SK-N-DZ (cell line): Measurements from ENCODE around the gene KRTAP12-3.
"Not testable (repeated sequence)": the region's sequence is repeated elsewhere in the genome, so short reads cannot be mapped to it uniquely, and the experiment has no call there.

ENCODE experiments used
- DNase-seq: peaks from one replicate; pipeline ENCODE4 v3.0.0-alpha.2; 2015; ENCODE audit warnings: low spot score

The KRTAP12-3 gene

DNA sequence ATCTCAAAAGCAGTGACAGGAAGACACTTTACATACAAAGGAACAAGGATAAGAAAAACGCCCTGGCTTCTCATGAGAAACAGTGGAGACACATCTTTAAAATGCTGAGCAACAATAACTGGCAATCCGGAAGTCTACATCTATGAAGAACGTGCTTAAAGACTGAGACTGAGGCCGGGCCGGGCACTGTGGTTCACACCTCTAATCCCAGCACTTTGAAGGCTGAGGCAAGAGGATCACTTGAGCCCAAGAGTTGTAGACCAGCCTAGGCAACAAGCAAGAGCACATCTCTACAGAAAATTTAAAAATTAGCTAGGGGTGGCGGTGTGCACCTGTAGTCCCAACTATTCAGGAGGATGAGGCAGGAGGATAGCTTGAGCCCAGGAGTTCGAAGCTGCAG is 26.3 kb downstream of the KRTAP12-3 start:
- no peak for DNase-seq

DNA sequence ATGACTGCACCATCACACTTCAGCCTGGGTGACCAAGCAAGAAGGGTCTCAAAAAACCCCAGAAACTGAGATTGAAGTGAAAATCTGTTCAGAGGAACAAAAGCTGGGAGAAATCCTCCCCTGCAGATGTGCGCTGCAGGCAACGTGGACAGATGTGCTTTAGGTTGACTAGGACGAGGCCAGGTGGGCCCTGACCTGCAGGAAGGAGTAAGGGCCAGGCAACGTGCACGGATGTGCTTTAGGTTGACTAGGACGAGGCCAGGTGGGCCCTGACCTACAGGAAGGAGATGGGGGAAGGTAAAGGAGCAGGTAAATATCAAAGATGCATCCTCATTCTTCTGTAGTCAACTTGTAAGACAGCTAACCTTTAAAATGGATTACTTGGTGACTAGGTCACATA is 26.8 kb downstream of the KRTAP12-3 start:
- DNase-seq = no peak

DNA sequence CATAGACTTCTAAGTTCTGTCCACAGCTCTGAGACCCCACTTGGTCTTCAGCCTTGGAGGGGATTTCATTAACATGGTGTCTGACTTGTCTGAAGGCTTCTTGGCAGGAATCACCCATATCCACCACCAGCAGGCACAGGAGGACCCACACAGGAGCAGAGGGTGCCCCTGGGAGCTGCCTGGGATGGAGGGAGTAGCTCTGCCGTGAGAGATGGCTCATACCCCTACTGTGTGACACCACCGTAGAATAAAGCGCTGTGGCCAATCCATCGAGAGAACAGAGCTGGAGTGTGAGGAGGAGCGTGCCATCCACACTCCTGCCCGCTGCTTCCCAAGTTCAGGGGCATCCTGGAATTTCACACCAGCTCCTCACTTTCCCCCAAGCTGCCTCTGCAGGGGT is 27.3 kb downstream of the KRTAP12-3 start:
- not testable (repeated sequence) for DNase-seq

DNA sequence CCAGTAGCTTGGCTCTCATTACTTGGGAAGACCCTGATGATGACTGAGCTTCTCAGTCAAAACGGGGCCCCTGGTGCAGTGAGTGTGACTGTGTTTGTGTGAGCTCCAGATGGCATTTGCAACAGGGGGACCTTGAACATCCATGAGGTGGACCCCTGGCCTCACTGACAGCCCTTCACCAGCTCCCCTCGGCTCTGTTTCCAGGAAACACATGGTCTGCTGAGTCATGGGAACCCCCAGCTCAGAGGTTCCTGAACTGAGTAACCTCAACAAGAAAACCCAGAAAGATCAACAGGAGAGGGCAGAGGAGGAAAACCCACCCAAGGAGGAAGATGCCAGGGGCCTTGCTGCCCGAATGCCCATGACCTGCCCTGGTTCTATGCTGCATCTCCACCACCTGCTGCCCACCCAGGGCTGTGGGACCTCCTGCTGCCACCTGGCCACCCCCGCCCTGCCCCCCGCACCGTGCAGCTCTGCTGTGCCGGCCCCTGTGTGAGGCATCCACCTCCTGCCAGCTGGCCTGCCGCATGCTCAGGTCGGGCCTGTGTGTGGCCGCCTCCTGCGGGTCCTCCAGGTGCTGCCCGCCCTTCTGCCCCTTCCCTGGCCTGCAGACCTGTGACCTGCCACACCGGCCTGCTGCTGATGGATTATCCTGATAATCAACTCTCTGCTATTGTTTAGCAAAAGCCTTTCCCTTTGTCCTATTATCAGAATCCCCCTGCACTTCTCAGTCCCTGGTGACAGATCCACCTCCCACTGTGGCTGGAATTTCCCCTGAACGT is 28.5 kb downstream of the KRTAP12-3 start:
- DNase-seq = no peak

DNA sequence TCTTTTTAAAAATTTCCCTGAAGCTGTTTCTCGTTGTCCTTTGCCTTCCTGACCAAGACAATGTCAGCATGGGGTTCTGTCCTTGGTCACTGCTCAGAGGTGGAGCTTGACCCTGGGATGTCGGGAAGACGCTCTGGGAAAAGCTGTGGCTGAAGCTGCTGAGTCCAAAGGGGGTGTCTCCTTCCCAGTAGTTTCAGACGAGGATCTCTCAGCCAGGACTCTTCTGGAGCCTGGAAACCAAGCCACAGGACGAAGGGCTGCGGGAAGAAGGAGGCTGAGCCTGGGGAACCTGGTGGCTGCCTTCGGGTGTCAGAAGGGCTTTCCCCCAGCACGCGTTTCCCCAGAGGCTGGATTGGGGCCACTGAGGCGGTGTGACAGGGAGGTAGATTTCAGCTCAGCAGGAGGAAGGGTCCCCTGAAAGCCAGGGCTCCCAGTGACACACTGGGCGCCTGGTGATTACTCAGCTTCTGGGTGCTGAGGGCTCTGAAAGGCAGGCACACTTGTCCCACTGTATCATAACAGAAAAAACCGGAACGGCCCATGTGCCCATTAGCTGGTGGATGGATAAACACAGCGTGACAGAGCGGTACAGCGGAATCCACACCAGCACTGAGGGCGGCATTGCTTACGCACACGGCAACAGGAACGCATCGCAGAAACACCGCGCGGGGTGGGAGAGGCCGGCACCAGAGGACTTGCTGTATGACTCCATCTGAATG is 29.3 kb downstream of the KRTAP12-3 start:
- DNase-seq = no peak

DNA sequence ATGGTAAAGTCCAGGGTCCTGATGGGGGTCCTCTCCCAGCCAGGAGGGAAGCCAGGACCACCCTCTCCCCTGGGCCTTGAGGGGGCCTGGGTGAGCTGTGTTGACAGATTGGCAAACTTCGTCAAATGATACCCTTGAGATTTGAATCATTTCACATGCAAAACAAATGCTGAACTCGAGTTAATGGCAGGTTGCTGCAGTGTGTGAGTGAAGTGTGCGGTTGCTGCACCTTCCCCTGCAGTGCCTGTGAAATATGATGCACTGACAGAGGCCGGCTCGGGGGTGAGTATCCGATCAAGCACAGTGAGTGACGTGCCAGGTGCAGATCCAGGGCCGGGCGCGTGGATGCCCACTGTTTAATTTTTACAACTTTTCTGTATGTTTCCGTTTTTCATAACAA is 29.9 kb downstream of the KRTAP12-3 start:
- DNase-seq = no peak

DNA sequence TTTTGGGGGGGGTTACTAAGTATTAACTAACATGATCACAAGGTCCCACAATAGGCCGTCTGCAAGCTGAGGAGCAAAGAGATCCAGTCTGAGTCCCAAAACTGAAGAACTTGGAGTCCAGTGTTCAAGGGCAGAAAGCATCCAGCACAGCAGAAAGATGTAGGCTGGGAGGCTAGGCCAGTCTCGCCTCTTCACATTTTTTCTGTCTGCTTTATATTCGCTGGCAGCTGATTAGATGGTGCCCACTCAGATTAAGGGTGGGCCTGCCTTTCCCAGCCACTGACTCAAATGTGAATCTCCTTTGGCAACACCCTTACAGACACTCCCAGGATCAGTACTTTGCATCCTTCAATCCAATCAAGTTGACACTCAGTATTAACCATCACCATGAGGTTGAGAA is 32.0 kb downstream of the KRTAP12-3 start:
- DNase-seq = not testable (repeated sequence)

DNA sequence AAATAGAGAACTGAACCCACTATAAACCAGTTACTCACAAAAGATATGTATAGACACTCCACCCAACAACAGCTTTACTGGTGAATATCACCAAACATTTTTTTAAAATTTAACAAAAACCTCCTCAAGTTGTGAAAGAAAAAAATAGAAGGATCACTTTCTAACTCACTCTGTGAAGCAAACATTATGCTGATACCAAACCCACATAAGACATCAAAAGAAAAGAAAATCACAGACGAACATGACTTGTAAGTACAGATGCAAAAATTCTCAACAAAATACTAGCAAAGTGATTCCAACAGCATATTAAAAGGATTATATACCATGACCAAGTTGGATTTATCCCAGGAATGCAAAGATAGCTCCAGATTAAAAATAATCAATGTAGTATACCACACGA is 34.0 kb downstream of the KRTAP12-3 start:
- no peak for DNase-seq

DNA sequence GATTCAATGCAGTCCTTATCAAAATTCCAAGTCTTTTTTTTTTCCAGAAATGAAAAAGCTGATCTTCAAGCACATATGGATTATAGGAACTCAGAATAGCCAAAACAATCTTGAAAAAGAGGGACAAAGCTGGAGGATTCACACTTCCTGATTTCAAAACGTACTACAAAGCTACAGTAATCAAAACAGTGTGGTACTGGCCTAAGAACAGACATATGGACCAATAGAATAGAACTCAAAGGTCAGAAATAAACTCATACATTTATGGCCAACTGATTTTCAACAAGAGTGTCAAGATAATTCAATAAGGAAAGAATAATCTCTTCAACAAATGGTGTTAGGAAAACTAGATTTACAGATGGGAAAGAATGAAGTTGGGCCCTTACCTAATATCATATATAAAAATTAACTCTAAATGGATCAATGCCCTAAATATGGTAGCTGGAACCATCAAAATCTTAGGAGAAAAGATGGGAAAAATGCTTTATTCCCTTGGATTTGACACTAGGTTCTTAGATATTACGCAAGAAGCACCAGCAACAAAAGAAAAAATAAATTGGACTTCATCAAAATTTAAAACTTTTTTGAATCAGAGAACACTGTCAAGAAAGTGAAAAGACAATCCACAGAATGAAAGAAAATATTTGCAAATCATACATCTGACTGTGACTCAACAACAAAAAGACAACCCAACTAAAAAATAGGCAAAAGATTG is 35.2 kb downstream of the KRTAP12-3 start:
- DNase-seq = no peak

DNA sequence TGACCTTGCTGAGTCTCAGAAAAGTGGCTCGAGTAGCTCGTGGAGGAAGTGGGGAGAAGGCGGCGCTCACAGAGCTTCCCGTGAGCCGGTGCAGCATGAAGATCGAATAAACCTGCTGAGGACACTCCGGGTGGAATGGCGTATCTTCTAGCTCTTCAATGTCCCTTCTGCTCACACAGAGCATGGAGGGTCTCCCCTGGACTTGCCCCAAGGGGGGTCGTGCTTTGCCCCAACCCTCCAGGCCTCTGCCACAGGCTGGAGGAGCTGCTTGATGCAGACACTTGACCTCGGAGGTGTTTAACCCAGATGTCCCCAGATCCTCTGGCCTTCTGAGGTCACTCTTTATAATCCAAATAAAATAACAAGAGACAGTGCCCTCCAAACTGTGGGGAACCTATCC is 37.0 kb downstream of the KRTAP12-3 start:
- no peak for DNase-seq

DNA sequence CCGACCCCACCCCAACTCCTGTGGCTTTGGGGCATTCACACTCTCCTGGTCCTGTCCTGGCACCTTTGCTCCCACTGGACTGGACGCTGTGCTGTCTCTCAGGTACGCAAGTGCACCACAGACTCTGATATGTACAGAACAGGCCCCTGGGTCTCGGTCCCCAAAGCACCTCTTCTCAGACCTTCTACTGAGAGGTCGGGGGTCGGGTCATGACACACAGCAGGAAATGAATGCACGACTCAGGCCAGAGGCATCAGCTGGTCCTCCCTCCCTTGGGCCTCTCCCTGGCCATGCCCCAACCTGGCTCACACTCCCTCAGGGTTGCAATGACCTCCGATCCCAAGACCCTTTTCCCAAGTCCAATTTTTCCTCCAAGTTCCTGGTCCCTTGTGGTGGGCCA is 37.5 kb downstream of the KRTAP12-3 start:
- DNase-seq = no peak

DNA sequence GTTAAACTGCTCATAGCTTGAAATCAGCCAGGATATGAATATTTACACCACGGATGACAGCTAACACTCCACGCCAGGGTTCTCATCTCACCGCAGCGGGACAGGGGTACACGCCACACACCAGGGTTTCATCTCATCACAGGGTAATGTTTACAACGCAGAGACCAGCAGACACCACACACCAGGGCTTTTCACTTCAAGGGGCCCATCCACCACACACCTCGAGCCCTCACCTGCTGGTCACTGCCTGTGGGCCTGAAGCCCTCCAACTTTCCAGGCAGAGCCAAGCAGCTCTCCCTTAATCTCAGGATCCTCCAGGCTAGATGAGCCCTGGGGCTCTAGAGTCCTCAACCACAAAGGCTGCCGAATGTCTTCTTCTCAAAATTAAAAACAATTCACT is 37.9 kb downstream of the KRTAP12-3 start:
- DNase-seq = no peak

DNA sequence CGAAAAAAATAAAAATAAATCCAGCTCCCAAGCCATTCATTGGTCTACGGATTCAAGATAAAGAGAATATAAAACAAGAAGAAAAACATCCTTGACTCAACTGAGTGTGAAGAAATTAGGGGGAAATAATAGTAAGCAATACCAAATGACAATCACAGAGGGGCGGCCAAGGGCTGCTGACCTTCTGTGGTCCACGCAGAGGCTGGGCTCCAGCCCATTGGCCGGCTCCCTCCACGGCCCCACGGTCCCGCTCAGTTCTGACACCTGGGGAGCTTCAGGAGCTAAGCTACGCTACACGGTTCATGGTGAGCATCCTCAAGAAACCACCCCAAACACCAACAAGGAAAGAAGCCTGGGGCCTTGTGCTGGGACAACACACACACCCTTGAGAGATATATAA is 38.8 kb downstream of the KRTAP12-3 start:
- DNase-seq = no peak

DNA sequence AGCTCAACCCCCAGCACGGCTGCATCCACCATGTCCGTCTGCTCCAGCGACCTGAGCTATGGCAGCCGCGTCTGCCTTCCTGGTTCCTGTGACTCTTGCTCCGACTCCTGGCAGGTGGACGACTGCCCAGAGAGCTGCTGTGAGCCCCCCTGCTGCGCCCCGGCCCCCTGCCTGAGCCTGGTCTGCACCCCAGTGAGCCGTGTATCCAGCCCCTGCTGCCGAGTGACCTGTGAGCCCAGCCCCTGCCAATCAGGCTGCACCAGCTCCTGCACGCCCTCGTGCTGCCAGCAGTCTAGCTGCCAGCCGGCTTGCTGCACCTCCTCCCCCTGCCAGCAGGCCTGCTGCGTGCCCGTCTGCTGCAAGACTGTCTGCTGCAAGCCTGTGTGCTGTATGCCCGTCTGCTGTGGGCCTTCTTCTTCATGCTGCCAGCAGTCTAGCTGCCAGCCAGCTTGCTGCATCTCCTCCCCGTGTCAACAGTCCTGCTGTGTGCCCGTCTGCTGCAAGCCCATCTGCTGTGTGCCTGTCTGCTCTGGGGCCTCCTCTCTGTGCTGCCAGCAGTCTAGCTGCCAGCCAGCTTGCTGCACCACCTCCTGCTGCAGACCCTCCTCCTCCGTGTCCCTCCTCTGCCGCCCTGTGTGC is 39.6 kb downstream of the KRTAP12-3 start, which contains the start of gene KRTAP10-12:
Gene KRTAP10-12 (plus strand): TSS at position 1 of the 639 bp plus-strand sequence. CDS start 30 bp downstream, at position 31.
- not testable (repeated sequence) for DNase-seq

DNA sequence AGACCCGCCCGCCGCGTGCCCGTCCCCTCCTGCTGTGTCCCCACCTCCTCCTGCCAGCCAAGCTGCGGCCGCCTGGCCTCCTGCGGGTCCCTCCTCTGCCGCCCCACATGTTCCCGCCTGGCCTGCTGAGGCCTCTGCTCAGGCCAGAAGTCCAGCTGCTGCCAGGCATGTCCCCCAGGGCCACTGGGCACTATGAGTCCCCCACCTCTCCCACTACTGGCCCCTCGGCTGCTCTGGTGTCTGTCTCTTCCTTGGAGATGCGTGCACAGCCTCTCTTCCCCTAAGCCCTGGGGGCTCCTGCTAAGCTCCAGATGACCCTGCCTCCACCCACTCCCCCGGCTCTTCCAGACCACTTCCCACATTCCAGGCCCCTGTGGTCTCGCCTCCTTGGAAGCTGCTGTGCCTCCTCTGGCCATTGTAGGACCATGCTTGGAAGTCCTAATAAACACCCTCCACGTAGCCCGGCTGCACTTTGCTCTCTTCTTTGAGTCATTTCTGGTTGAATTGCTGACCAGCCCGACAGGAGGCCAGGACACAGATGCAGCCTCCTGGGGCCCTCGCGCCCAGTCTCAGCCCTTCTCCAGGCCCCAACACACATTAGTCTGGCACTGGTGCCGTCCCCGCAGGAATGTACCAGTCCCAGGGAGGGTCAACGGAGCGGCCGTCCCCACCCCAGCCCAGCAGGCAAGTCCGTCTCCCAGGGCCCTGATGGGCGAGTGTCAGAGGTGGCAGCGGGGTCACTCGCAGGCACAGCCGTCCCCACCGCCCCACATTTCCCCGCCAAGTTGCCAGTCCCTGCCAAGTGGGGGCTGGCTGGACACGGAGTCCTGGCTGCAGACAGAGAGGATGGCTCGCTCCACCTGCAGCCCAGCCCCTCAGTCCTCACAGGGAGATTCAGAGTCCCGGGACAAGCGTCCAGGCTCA is 40.3 kb downstream of the KRTAP12-3 start:
- no peak for DNase-seq

DNA sequence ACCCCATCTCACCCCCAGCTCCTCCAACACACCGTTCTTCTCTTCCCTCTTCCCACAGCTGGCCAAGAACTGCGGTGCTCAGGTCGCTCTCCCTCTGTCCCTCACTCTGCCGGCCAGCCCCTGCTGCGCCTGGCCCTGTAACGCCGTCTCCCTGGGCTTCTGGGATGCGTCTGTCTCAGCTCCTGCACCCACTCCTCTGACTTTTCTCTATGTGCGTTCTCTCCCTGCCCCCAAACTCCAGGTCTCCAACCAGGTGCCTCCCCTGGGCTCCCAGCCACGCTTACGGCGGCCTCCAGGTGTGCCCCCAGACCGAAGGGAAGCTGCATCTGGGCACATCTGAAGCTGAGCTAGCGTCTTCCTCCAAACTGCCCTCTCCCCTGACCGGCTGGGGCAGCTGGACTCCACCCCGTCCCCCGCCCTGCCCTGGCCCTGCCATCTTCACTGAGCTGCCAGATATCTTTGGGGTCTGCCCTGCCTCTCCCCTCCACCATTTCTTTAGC is 41.8 kb downstream of the KRTAP12-3 start:
- no peak for DNase-seq

DNA sequence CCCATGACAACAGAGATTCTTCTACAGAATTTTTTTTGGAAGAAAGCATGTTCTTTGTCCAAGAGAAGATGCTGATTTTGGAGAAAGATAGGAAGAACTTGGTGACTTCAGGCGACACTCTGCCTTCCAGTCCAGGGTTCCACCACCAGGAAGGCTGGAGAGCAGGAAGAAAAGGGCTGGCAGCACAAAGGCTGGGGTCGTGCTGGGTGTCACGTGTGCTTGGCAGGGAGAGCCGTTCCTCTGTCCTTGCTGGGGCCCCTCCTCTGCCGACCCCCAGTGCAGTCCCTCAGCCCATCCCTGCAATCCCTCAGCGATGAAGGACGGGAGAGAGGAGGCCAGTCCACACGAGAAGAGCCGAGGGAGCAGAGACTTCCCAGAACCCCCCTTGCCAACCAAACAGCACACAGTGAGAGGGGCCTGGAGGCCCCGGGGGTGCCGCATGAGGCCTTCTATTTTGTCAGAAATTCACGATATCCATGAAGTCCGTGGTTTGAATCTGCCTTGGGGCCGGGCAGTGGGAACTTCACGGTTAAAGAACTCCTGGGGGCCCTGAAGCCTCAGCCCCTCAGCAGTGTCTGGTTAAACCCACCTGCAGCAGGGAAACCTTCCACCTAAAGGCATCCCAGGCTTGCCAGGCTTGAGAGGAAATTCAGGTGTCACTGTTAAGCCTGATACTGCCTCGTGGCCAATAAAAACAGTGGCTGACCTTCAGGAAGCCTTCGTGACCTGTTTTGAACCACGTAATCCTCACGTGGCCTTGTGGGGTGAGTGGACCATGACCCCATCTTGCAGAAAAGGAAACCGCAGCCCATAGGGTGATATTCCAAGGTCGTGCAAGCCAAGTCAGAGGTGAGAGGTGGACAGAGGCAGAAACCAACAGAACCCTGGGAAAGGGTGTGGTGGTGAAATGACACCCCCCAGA is 42.6 kb downstream of the KRTAP12-3 start:
- DNase-seq = no peak

DNA sequence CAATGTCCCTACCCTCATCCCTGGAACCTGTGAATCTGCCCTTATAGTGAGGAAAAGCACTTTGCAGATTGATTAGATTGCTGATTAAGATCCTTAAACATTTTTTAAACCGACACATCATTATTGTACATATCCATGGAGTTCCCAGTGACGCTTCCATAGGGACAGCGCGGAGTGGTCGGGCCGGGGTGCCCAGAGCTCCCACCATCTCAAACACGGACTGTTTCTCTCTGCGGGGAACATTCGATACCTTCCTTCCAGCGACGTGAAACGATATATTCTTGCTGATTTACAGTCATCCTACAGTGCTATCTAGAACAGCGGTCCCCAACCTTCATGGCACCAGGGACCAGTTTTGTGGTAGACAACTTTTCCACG is 43.3 kb downstream of the KRTAP12-3 start:
- no peak for DNase-seq

DNA sequence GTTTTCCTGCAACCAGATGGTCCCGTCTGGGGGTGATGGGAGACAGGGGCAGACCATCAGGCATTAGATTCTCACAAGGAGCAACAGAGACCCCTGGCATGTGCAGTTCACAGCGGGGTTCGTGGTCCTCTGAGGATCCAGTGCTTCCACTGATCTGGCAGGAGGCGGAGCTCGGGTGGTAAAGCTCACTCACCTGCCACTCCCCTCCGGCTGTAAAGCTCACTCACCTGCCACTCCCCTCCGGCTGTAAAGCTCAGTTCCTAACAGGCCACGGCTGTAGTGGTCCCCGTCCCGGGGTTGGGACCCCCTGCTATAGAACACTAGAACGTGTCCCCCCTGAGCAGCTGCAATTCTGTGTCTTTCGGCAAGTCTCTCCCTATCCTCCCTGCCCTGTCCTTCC is 43.8 kb downstream of the KRTAP12-3 start:
- no peak for DNase-seq
